ENCODE results near the gene ATP6V1F.

The ATP6V1F gene

GRCh38 chr7:128884561-128885369, 22.1 kb downstream of the ATP6V1F start:
- no peak for TF ChIP-seq GATA2 (IDR thresholded peaks at IDR 0.05; ENCODE audit: low read depth, low read length)
- TF ChIP-seq GATA3 (IDR thresholded peaks at IDR 0.05; ENCODE audit: low read depth, low read length), result no peak

- TF ChIP-seq GATA3 (IDR thresholded peaks at IDR 0.05; ENCODE audit: low read depth, low read length) (no peak), GATA2 (IDR thresholded peaks at IDR 0.05; ENCODE audit: low read depth, low read length) (no peak)
Measured at GRCh38 chr7:128885370-128886187, 22.9 kb downstream of the ATP6V1F start.

- TF ChIP-seq GATA3 (IDR thresholded peaks at IDR 0.05; ENCODE audit: low read depth, low read length) (no peak), GATA2 (IDR thresholded peaks at IDR 0.05; ENCODE audit: low read depth, low read length) (no peak)
Measured at GRCh38 chr7:128886391-128887168, 23.9 kb downstream of the ATP6V1F start.

DNA sequence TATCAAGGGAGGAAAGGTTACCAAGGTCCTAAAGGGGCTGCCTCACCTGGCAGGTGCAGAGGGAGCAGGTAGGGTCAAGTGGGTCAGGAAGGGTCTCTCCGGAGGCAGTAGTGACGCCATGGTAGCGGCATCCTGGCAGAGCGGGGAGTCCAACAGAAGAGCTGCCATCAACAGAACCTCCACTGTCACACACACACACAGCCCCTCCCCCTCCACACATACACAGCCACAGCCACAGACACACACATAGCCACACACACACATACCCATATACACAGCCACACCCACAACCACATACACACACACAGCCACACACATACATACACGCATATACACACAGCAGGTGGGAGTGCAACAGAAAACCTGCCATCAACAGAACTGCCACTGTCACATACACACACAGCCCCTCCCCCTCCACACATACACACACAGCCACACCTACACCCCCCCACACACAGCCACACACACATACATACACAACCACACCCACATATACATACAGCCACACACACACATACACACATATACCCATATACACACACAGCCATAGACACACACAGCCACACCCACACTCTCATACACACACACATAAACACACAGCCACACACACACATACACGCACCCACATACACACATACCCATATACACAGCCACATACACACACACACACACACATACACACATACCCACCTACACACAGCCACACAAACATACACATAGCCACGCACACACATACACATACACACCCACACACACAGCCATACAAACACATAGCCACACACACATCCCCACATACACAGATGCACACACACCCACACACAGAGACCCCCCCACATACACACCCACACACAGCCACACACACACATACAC, 24.7 kb downstream of the ATP6V1F start:
- TF ChIP-seq GATA2 (IDR thresholded peaks at IDR 0.05; ENCODE audit: low read depth, low read length), result no peak
- TF ChIP-seq GATA3 (IDR thresholded peaks at IDR 0.05; ENCODE audit: low read depth, low read length), result no peak

GRCh38 chr7:128888039-128888755, 25.5 kb downstream of the ATP6V1F start:
- TF ChIP-seq GATA2 (IDR thresholded peaks at IDR 0.05; ENCODE audit: low read depth, low read length) (no peak), GATA3 (IDR thresholded peaks at IDR 0.05; ENCODE audit: low read depth, low read length) (no peak)

DNA sequence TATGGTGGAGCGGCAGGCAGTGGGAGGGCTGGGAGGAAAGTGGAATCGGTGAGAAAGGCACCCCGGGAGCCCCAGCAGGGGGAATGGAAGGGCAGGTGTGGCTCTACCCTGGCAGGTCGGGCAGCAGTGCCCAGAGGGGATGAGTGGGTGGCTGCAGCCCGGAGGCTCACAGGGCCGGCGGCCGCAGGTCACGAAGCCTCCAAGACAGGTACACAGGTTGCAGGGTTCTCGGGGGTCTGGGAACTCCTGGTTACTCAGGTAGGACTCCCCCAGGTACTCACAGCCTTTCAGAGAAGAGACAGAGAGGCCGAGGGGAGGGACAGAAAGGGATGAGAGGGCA, 26.1 kb downstream of the ATP6V1F start:
- TF ChIP-seq GATA3 (IDR thresholded peaks at IDR 0.05; ENCODE audit: low read depth, low read length) (no peak), GATA2 (IDR thresholded peaks at IDR 0.05; ENCODE audit: low read depth, low read length) (no peak)

- TF ChIP-seq GATA2 (IDR thresholded peaks at IDR 0.05; ENCODE audit: low read depth, low read length), result no peak
- TF ChIP-seq GATA3 (IDR thresholded peaks at IDR 0.05; ENCODE audit: low read depth, low read length), result no peak
Measured at GRCh38 chr7:128889121-128889520, 26.5 kb downstream of the ATP6V1F start.

DNA sequence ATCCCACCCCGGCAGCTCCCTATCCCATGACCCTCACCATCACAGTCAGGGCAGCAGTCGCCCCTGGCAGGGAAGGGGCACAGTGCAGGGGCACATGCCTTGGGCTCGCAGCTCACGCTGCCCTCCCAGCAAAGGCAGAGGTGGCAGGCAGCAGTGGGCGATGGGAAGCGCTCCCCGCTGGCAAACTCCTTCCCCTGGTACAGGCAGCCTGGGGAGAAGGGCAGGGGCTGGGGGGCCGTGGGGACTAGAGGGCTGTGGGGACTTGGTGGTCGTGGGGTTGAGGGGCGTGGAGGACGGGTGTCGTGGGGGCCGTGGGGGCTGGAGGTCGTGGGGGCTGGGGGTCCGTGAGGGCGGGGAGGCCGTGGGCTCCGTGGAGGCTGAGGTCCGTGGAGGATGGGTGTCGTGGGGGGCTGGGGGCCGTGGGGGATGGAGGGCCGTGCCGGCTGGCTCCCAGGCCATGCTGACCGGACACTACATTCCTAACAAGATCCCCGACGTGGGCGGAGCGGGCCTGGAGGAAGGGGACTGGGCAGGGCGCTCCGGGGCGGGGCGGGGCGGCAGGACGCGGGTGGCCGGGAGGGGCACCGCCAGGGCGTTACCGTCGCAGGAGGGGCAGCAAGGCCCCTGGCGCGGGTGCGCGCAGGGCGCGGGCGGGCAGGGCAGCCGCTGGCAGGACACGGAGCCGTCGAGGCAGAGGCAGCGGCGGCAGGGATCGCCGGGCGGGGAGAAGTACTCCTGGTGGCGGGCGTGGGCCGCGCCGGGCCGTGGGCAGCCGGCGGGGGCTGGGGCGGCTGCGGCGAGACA, 27.9 kb downstream of the ATP6V1F start:
- TF ChIP-seq GATA3 (IDR thresholded peaks at IDR 0.05; ENCODE audit: low read depth, low read length), result no peak
- TF ChIP-seq GATA2 (IDR thresholded peaks at IDR 0.05; ENCODE audit: low read depth, low read length), result no peak

GRCh38 chr7:128891110-128891941, 28.7 kb downstream of the ATP6V1F start:
- TF ChIP-seq GATA3 (IDR thresholded peaks at IDR 0.05; ENCODE audit: low read depth, low read length) (no peak), GATA2 (IDR thresholded peaks at IDR 0.05; ENCODE audit: low read depth, low read length) (no peak)

GRCh38 chr7:128891942-128892269, 29.2 kb downstream of the ATP6V1F start:
- TF ChIP-seq GATA2 (IDR thresholded peaks at IDR 0.05; ENCODE audit: low read depth, low read length) (no peak), GATA3 (IDR thresholded peaks at IDR 0.05; ENCODE audit: low read depth, low read length) (no peak)

GRCh38 chr7:128892521-128893250, 30.0 kb downstream of the ATP6V1F start:
- TF ChIP-seq GATA3 (IDR thresholded peaks at IDR 0.05; ENCODE audit: low read depth, low read length), result no peak
- no peak for TF ChIP-seq GATA2 (IDR thresholded peaks at IDR 0.05; ENCODE audit: low read depth, low read length)

All from SH-SY5Y (cell line).